ENCODE data around the gene TMEM178B. TPM values are rescaled to one million over a fixed set of nuclear protein-coding genes. Genes with fewer than 3 reads are reported as not detected.

TMEM178B gene
- total and polyA plus RNA-seq, 8 donors = 0.16 to 5.6 (median 3.4) TPM

DNA sequence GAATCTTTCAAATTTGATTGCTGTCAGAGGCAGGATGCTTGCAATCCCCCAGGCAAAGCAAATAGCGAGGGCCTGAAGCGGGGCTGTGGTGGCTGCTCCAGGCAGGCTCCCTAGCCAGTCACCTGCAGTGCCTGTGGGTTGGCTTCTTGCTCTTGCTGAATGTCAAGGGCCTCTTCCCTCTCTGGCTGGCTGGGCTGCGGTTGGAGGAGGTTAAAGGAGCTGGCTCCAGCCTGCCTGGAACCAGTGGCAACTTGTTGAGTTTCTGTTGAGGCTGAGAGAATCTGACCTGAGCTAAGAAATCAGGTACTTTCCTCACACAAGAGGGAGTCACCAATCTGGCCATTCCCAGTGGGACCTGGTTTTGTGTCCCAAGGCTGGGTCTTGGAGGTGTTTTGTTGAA lies 134.7 kb downstream of the TMEM178B start:
- no peaks in the 10 kb centered on the region for H3K36me3 ChIP-seq
- TF ChIP-seq, protein P1, sequence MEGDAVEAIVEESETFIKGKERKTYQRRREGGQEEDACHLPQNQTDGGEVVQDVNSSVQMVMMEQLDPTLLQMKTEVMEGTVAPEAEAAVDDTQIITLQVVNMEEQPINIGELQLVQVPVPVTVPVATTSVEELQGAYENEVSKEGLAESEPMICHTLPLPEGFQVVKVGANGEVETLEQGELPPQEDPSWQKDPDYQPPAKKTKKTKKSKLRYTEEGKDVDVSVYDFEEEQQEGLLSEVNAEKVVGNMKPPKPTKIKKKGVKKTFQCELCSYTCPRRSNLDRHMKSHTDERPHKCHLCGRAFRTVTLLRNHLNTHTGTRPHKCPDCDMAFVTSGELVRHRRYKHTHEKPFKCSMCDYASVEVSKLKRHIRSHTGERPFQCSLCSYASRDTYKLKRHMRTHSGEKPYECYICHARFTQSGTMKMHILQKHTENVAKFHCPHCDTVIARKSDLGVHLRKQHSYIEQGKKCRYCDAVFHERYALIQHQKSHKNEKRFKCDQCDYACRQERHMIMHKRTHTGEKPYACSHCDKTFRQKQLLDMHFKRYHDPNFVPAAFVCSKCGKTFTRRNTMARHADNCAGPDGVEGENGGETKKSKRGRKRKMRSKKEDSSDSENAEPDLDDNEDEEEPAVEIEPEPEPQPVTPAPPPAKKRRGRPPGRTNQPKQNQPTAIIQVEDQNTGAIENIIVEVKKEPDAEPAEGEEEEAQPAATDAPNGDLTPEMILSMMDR (IDR thresholded peaks at IDR 0.05) = no peak
- intact Hi-C loops (cut with DNase I) = no loop called here
- ATAC-seq (peak; percentile 89), DNase-seq (peak in 2 of 4 donors; percentile 5 to 38)
- H3K27ac ChIP-seq = no peak overlapping the region
- H3K9me3 ChIP-seq = no peaks in the 10 kb centered on the region
- no peaks in the 10 kb centered on the region for H3K27me3 ChIP-seq
- H3K4me3 ChIP-seq = no peak overlapping the region
- H3K4me1 ChIP-seq = no peaks in the 10 kb centered on the region

DNA sequence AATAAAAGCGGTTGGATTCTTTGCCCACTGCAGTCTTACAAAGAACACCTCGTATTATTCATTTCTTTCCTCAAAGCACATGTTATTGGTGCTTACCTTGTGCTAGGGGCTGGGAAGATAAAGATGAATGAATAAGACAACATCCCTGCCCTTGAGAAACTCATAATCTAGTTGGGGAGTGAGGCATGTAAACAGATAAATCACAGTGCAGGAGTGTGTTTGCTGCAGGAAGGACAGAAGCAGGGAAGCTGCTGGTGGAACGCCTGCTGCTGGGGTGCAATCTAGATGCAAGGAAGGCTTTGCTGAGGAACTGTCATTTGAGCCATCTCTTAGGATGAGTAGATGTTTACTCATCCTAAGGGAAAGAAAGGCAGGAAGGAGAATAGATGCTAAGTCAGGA lies 135.6 kb downstream of the TMEM178B start:
- Histone ChIP-seq H3K4me1 (no peaks in the 10 kb centered on the region), H3K27ac (no peak overlapping the region), H3K9me3 (no peaks in the 10 kb centered on the region), H3K27me3 (no peaks in the 10 kb centered on the region), H3K36me3 (no peaks in the 10 kb centered on the region), H3K4me3 (no peak overlapping the region)
- no peak for ATAC-seq
- intact Hi-C loops (cut with DNase I) = no loop called here
- TF ChIP-seq, protein P1 (IDR thresholded peaks at IDR 0.05) = no peak
- DNase-seq = no peak

DNA sequence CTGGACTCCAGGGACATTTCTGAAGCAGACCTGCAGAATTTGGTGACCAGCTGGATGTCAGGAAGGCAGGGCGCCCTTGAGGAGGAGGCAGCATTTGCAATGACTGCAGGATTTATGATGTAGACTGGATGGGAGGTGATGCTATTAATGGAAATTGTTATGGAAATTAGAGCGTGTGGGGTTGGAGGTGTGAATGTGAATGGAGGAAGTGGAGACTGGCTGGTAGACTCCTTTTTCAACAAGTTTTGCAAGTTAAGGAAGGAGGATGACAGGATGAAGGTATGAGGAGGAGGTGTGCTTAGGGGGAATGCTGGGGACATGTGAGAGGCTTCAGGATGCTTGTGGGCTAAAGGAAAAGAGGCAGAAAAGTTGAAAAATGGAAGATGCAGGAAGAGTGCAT lies 137.0 kb downstream of the TMEM178B start:
- ATAC-seq = no peak
- Histone ChIP-seq H3K9me3 (no peaks in the 10 kb centered on the region), H3K36me3 (no peaks in the 10 kb centered on the region), H3K27me3 (no peaks in the 10 kb centered on the region), H3K4me3 (no peak overlapping the region), H3K27ac (no peak overlapping the region), H3K4me1 (no peaks in the 10 kb centered on the region)
- intact Hi-C loops (cut with DNase I) = no loop called here
- TF ChIP-seq, protein P1 (IDR thresholded peaks at IDR 0.05) = no peak
- no peak for DNase-seq

DNA sequence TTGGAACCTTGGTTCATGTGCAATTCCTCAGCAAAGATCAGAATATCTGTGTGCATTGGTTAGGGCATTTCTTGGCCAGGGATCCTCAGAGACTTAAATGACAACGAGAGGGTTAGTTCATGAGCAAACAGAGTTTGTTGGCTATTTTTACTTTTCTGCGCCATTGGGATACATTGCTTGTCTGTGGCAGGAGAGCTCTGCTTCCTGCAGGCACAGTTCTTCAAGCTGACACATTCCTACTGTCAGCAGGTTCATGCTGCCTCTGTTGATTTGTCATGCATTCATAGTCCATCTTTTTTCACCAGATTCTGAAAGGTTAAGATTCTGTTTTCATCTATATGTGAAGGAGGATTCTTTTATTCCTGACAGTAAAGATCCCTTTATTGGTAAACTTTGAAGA lies 139.4 kb downstream of the TMEM178B start:
- Histone ChIP-seq H3K4me1 (no peaks in the 10 kb centered on the region), H3K27me3 (no peaks in the 10 kb centered on the region), H3K36me3 (no peaks in the 10 kb centered on the region), H3K9me3 (no peaks in the 10 kb centered on the region), H3K4me3 (no peak overlapping the region), H3K27ac (no peak overlapping the region)
- TF ChIP-seq, protein P1 (IDR thresholded peaks at IDR 0.05) = no peak
- ATAC-seq (no peak), DNase-seq (no peak)
- intact Hi-C loops (cut with DNase I) = no loop called here

DNA sequence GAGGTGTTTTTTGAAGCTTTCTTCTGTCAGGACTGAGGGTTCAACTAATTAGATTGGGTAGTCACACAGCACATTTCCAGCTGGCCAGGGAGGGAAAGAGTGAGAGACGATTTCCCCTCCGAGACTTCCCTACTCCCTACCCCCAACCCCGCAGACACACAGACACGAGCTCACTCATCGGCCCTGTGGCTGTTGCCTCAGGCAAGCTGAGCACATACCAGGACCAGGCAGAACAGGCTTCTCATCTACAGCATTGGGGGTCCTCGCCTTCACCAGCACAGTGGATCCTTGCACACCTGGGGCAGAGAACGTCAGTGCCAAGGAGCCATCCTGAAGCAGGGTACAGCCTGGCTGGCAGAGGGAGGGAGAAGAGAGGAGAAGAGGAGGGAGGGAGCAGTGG lies 144.1 kb downstream of the TMEM178B start:
- intact Hi-C loops (cut with DNase I) = no loop called here
- Histone ChIP-seq H3K4me3 (no peak overlapping the region), H3K27ac (no peak overlapping the region), H3K27me3 (no peaks in the 10 kb centered on the region), H3K36me3 (no peaks in the 10 kb centered on the region), H3K9me3 (no peaks in the 10 kb centered on the region), H3K4me1 (no peaks in the 10 kb centered on the region)
- DNase-seq = no peak
- no peak for ATAC-seq
- TF ChIP-seq, protein P1 (IDR thresholded peaks at IDR 0.05) = no peak
